ENCODE measurements around the gene MAD2L1BP.

DNA sequence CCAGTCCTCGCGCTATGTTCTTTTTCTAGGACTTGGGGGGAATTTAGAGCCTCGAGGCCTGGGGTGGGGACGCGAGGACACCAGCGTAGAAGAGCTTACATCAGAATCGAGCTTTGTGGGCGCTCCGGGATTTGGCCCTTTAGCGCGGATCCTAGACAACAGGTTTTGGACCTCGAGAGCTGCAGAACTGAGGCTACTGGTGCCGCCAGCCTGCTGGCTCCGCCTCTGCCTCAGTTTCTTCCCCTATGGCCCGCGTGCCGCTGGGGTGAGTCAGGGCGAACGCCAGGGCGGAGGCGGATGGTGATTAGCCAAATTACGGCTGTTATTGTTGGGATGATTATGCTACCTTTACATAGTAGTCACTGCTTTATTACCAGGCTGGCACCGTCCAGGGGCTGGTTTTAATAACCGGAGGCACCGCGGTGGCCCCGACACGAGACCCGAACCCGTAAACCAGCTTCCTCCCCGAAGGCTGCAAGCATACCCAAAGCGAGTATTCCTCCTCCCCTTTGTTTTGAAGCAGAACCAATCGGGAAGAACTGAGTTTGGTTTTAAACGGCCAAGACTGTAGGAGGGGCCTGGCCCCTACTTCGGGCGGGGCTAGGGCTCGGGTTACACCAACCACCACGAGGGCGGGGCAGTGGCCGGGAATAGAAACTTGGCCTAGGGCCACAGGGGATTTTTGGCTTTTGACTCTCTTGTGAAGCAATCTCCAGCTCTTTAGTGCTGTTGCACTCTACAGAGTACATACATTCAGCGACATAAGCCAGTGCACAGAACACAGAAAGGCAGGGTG, 5.9 kb upstream of the MAD2L1BP start:
- TF ChIP-seq POLR2A (IDR thresholded peaks at IDR 0.05; ENCODE audit: low read length), result peak; percentile 94
- TF ChIP-seq GATA1 (IDR thresholded peaks at IDR 0.05; ENCODE audit: low read depth, low read length), result no peak

All from erythroblast (primary cell).